Upper lobe of left lung (tissue), 6 donors: Measurements from ENCODE around the gene TMEM38B. TPM values are rescaled to one million over a fixed set of nuclear protein-coding genes. Genes with fewer than 3 reads are reported as not detected.
A peak's percentile ranks its signal among the peaks of the same experiment; 100 is the strongest.

Experiments
- ATAC-seq, 2 donors: fragments of 200-7000 bp; cut with Tn5 transposase; one replicate each; pipeline ENCODE4 v1.9.1; 2022; ENCODE audit warnings: mild to moderate bottlenecking in 2 of 2, moderate library complexity in 2 of 2; ENCODE audit not compliant: low FRiP score in 2 of 2
- DNase-seq, 2 donors: peaks; one replicate each; pipeline ENCODE4 v3.0.0-alpha.2; 2019 to 2020
- H3K27ac ChIP-seq, 4 donors: fragments of 200-600 bp; sonication (generic); one replicate each; pipeline ENCODE4 v1.5.1; 2016 to 2019
- H3K27me3 ChIP-seq, 4 donors: fragments of 200-600 bp; sonication (generic); one replicate each; pipeline ENCODE4 v1.5.1; 2017 to 2019
- H3K36me3 ChIP-seq, 4 donors: fragments of 200-600 bp; sonication (generic); one replicate each; pipeline ENCODE4 v1.5.1; 2016 to 2019
- H3K4me1 ChIP-seq, 4 donors: fragments of 200-600 bp; sonication (generic); one replicate each; pipeline ENCODE4 v1.5.1; 2018 to 2019
- H3K4me3 ChIP-seq, 4 donors: fragments of 200-600 bp; sonication (generic); one replicate each; pipeline ENCODE4 v1.5.1; 2017 to 2019; ENCODE audit warnings: mild to moderate bottlenecking in 2 of 4, moderate library complexity in 1 of 4
- H3K9me3 ChIP-seq, 4 donors: fragments of 200-600 bp; sonication (generic); one replicate each; pipeline ENCODE4 v1.5.1; 2018 to 2019
- CTCF ChIP-seq, 6 experiments: fragments of 450-650 bp in 4 of 6; fragments of 200-600 bp in 2 of 6; sonication (generic) in 2 of 6; IDR thresholded peaks; one replicate each; pipeline ENCODE4 v1.5.1; 2016 to 2019; ENCODE audit warnings: antibody characterized with exemption in 6 of 6
- EP300 ChIP-seq, 4 donors: sonication (generic); formaldehyde crosslinking; IDR thresholded peaks; one replicate each; pipeline ENCODE4 v1.5.1; 2017; ENCODE audit warnings: antibody characterized with exemption in 4 of 4, control low read depth in 2 of 4
- POLR2A ChIP-seq, 4 donors: fragments of 450-650 bp; IDR thresholded peaks; one replicate each; pipeline ENCODE4 v1.5.1; 2016 to 2017; ENCODE audit warnings: antibody characterized with exemption in 4 of 4, mild to moderate bottlenecking in 2 of 4
- POLR2AphosphoS5 ChIP-seq, 2 donors: sonication (generic); formaldehyde crosslinking; IDR thresholded peaks; one replicate each; pipeline ENCODE4 v1.5.1; 2017; ENCODE audit warnings: antibody characterized with exemption in 2 of 2
- WGBS, 2 donors: methylation state at CpG; one replicate each; pipeline ENCODE4 v1.1.5; 2017 to 2018; 5-methylcytosine and 5-hydroxymethylcytosine counted together
- total RNA-seq, 6 donors: library from RNA; depleted of rRNA in 4 of 6; stranded (reverse); fragments of >200 nt in 4 of 6; gene quantifications; one replicate each; pipeline versions ENCODE4 v1.1.0 to v1.2.1, GENCODE V29; 2016 to 2021
- donor health status: DM: no; HTN: no; CAD: no; lungs with moderate emphysema.
- donor health status: DM: no; HTN: yes; CAD: no; lungs with severe emphysema.

TMEM38B gene
- 10 to 100 TPM in 4 of 6 donors, 1 to 10 TPM in 2; 2.1 to 17.4 (median 10.9) TPM for total RNA-seq

GRCh38 chr9:105694190-105694847 lies at the start of gene TMEM38B:
TSS of gene TMEM38B (plus strand) at chr9:105694541. CDS start at chr9:105694661, 120 bp downstream.
- ATAC-seq (peak; percentile 93 to 99), DNase-seq (peak; percentile 85 to 96)
- no peaks in the 10 kb centered on the region for H3K36me3 ChIP-seq
- peaks cover 0 to 5% (median 0%) of the 10 kb centered on the region in 4 donors for H3K27me3 ChIP-seq
- peak within 1 kb of the TSS; percentile 37 to 78 (median 63) for H3K27ac ChIP-seq
- H3K9me3 ChIP-seq = no peaks in the 10 kb centered on the region
- peak in 1 of 2 donors; percentile 57 for TF ChIP-seq POLR2AphosphoS5 (IDR thresholded peaks at IDR 0.05)
- no peak for TF ChIP-seq EP300 (IDR thresholded peaks at IDR 0.05)
- TF ChIP-seq POLR2A (IDR thresholded peaks at IDR 0.05) = peak in 3 of 4 donors; percentile 33 to 72 (median 50)
- peak within 1 kb of the TSS; percentile 62 to 89 (median 81) for H3K4me3 ChIP-seq
- 0% methylated on average over 2 to 26 of the region's 65 CpGs for WGBS, 2 donors
- H3K4me1 ChIP-seq = peaks cover 6 to 19% (median 14%) of the 10 kb centered on the region in 4 donors

- Histone ChIP-seq H3K4me3 (no peak overlapping the region), H3K9me3 (no peaks in the 10 kb centered on the region), H3K36me3 (no peaks in the 10 kb centered on the region), H3K27me3 (no peaks in the 10 kb centered on the region), H3K27ac (no peak overlapping the region), H3K4me1 (no peaks in the 10 kb centered on the region)
- TF ChIP-seq POLR2AphosphoS5 (IDR thresholded peaks at IDR 0.05) (no peak), EP300 (IDR thresholded peaks at IDR 0.05) (no peak), CTCF (IDR thresholded peaks at IDR 0.05) (no peak), POLR2A (IDR thresholded peaks at IDR 0.05) (no peak)
- DNase-seq (no peak), ATAC-seq (no peak)
- WGBS, 2 donors = 95% methylated on average over 7 of the region's 7 CpGs
Observed at GRCh38 chr9:105646879-105647594, 47.3 kb upstream of the TMEM38B start.

GRCh38 chr9:105647595-105648349 lies 46.6 kb upstream of the TMEM38B start:
- TF ChIP-seq POLR2A (IDR thresholded peaks at IDR 0.05) (no peak), POLR2AphosphoS5 (IDR thresholded peaks at IDR 0.05) (no peak)
- WGBS, 2 donors = 88 to 92% methylated on average over 12 of the region's 12 CpGs
- ATAC-seq = no peak
- Histone ChIP-seq H3K27ac (no peak overlapping the region), H3K4me1 (no peaks in the 10 kb centered on the region), H3K27me3 (no peaks in the 10 kb centered on the region), H3K4me3 (no peak overlapping the region), H3K36me3 (no peaks in the 10 kb centered on the region), H3K9me3 (no peaks in the 10 kb centered on the region)
- DNase-seq = no peak

GRCh38 chr9:105651806-105652205 lies 42.5 kb upstream of the TMEM38B start:
- H3K9me3 ChIP-seq = no peaks in the 10 kb centered on the region
- WGBS, 2 donors = 58 to 77% methylated on average over 4 of the region's 4 CpGs
- H3K4me1 ChIP-seq = peaks cover 6 to 12% (median 10%) of the 10 kb centered on the region in 4 donors
- H3K27ac ChIP-seq = no peak overlapping the region
- no peak for TF ChIP-seq EP300 (IDR thresholded peaks at IDR 0.05)
- no peak for TF ChIP-seq CTCF (IDR thresholded peaks at IDR 0.05)
- TF ChIP-seq POLR2A (IDR thresholded peaks at IDR 0.05) = no peak
- no peak for TF ChIP-seq POLR2AphosphoS5 (IDR thresholded peaks at IDR 0.05)
- no peak overlapping the region for H3K4me3 ChIP-seq
- peaks cover 0 to 7% (median 3%) of the 10 kb centered on the region in 4 donors for H3K27me3 ChIP-seq
- H3K36me3 ChIP-seq = no peaks in the 10 kb centered on the region
- ATAC-seq = no peak
- DNase-seq = no peak

GRCh38 chr9:105656131-105656921 lies 38.0 kb upstream of the TMEM38B start:
- no peak overlapping the region for H3K27ac ChIP-seq
- peaks cover 0 to 11% (median 3%) of the 10 kb centered on the region in 4 donors for H3K27me3 ChIP-seq
- 2 to 5% methylated on average over 17 to 46 of the region's 75 CpGs for WGBS, 2 donors
- peak in 1 of 2 donors; percentile 54 for ATAC-seq
- no peaks in the 10 kb centered on the region for H3K9me3 ChIP-seq
- DNase-seq = peak in 1 of 2 donors; percentile 88
- TF ChIP-seq POLR2AphosphoS5 (IDR thresholded peaks at IDR 0.05) = no peak
- TF ChIP-seq POLR2A (IDR thresholded peaks at IDR 0.05) = no peak
- TF ChIP-seq CTCF (IDR thresholded peaks at IDR 0.05) = no peak
- TF ChIP-seq EP300 (IDR thresholded peaks at IDR 0.05) = no peak
- H3K4me1 ChIP-seq = peaks cover 9 to 15% (median 11%) of the 10 kb centered on the region in 4 donors
- no peaks in the 10 kb centered on the region for H3K36me3 ChIP-seq
- H3K4me3 ChIP-seq = peak overlapping the region in 3 of 4 donors; percentile 27 to 50 (median 49)
